Prostate gland (tissue), 2 donors: Measurements from ENCODE around the gene TIE1. TPM values are rescaled to one million over a fixed set of nuclear protein-coding genes. Genes with fewer than 3 reads are reported as not detected.

Experiments used
- DNase-seq: peaks from one replicate; pipeline ENCODE4 v3.0.0-alpha.2; 2019; ENCODE audit warnings: low spot score
- H3K27ac ChIP-seq, 2 donors: fragments of 200-600 bp; sonication (generic); 2 replicates each; pipeline ENCODE4 v1.5.1; 2017 to 2019
- H3K27me3 ChIP-seq: fragments of 200-600 bp; sonication (generic); replicated peaks from 2 replicates; pipeline ENCODE4 v1.5.1; 2019; ENCODE audit not compliant: insufficient read depth
- H3K36me3 ChIP-seq, 2 donors: fragments of 200-600 bp; sonication (generic); 1 replicate in 1 of 2; 2 replicates in 1 of 2; pipeline versions ENCODE4 v1.5.1 to v1.8.1; 2017 to 2019
- H3K4me1 ChIP-seq: fragments of 200-600 bp; sonication (generic); replicated peaks from 2 replicates; pipeline ENCODE4 v1.5.1; 2019
- H3K4me3 ChIP-seq, 2 donors: fragments of 200-600 bp; sonication (generic); 2 replicates each; pipeline ENCODE4 v1.5.1; 2017 to 2019
- H3K9me3 ChIP-seq: fragments of 200-600 bp; sonication (generic); 2 replicates; pipeline ENCODE4 v1.5.1; 2017
- CTCF ChIP-seq, 4 experiments: fragments of 200-600 bp in 2 of 4; fragments of 450-650 bp in 2 of 4; sonication (generic) in 2 of 4; IDR thresholded peaks; 1 replicate in 3 of 4; 2 replicates in 1 of 4; pipeline ENCODE4 v1.5.1; 2016 to 2019; ENCODE audit warnings: antibody characterized with exemption in 4 of 4, mild to moderate bottlenecking in 2 of 4, moderate library complexity in 2 of 4
- POLR2A ChIP-seq: fragments of 450-650 bp; IDR thresholded peaks from one replicate; pipeline ENCODE4 v1.6.1; 2016; ENCODE audit warnings: antibody characterized with exemption, mild to moderate bottlenecking
- POLR2AphosphoS5 ChIP-seq: sonication (generic); formaldehyde crosslinking; IDR thresholded peaks from one replicate; pipeline ENCODE4 v1.6.1; 2017; ENCODE audit warnings: antibody characterized with exemption
- WGBS: methylation state at CpG from one replicate; pipeline ENCODE4 v1.1.5; 2018; 5-methylcytosine and 5-hydroxymethylcytosine counted together
- intact Hi-C: fragments of 100-400 bp; cut with DNase I; formaldehyde crosslinking; loops from one replicate; pipeline ENCODE4 v1.14.2; 2022
- total RNA-seq, 2 donors: library from RNA; depleted of rRNA; stranded (reverse); fragments of >200 nt; gene quantifications; one replicate each; pipeline ENCODE4 v1.1.0, GENCODE V29; 2016

Gene TIE1
- total RNA-seq, 2 donors from 2014 or later: 18.7 to 21.7 TPM

- Histone ChIP-seq H3K27me3 (no peaks in the 10 kb centered on the region), H3K4me1 (no peaks in the 10 kb centered on the region), H3K9me3 (no peaks in the 10 kb centered on the region), H3K36me3 (no peaks in the 10 kb centered on the region), H3K27ac (no peak overlapping the region), H3K4me3 (no peak overlapping the region)
- TF ChIP-seq POLR2A: no peak
- TF ChIP-seq POLR2AphosphoS5: no peak
- no peak for DNase-seq
- intact Hi-C loops: no loop called here
- 72% methylated on average over 10 of the region's 10 CpGs for whole genome bisulfite sequencing
Measured at GRCh38 chr1:43255438-43256210, 45.2 kb upstream of the TIE1 start.

DNA sequence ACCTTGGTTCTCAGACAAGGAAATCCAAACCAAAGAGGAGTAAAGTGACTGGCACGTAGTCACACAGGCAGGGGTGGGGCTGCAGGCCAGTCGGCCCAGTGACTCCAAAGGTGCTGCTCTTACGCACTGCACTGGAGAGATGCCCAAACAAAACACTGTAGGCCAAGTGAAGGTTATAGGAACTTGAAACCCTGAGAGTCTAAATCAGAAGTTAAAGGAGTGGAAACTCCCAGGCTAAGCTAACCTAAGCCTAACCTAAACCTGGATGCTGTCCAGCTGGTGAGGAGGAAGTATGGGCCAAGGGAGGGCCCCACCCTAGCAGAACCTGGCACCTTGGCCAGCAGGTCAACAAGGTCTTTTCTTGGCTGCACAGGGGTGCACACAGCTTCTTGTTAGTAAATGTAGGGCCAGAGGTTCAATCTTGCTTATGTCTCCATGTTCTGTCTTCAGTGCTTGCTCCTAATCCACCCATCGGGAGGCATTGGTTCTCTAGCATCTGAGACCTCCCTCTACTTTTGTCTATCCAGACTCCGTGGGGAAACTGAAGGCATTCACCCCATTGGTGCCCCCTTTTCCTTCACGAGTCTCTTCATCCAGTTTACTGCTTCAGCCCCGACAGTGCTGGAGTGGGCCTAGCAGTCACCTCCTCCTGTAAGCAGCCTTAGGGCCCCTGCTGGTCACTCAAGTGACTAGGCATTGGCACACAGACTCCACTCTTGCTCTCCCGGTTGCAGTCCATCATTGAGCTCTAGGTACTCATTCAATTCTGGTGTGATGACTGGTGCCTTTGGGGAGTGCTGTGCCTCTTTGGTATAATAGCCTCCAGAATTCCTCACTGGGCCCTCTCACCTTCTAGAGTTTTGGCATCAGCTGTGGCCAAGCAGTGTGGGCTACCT lies 43.9 kb upstream of the TIE1 start:
- no peak for DNase-seq
- intact Hi-C loops: no loop called here
- Histone ChIP-seq H3K4me3 (no peak overlapping the region), H3K27me3 (no peaks in the 10 kb centered on the region), H3K9me3 (no peaks in the 10 kb centered on the region), H3K27ac (no peak overlapping the region), H3K36me3 (no peaks in the 10 kb centered on the region), H3K4me1 (no peaks in the 10 kb centered on the region)
- 68% methylated on average over 8 of the region's 8 CpGs for WGBS
- TF ChIP-seq CTCF (IDR thresholded peaks at IDR 0.05) (no peak), POLR2A (no peak), POLR2AphosphoS5 (no peak)

- intact Hi-C loops: no loop called here
- no peaks in the 10 kb centered on the region for H3K4me1 ChIP-seq
- H3K4me3 ChIP-seq: no peak overlapping the region
- no peaks in the 10 kb centered on the region for H3K27me3 ChIP-seq
- no peak overlapping the region for H3K27ac ChIP-seq
- no peaks in the 10 kb centered on the region for H3K36me3 ChIP-seq
- H3K9me3 ChIP-seq: no peaks in the 10 kb centered on the region
- TF ChIP-seq CTCF (IDR thresholded peaks at IDR 0.05): no peak
- no peak for TF ChIP-seq POLR2A
- no peak for TF ChIP-seq POLR2AphosphoS5
- DNase-seq: no peak
- WGBS: 77% methylated on average over 3 of the region's 3 CpGs
Measured at GRCh38 chr1:43258370-43258769, 42.4 kb upstream of the TIE1 start.

GRCh38 chr1:43265431-43265830 lies 35.4 kb upstream of the TIE1 start:
- peak overlapping the region in 1 of 2 donors; percentile 14 for H3K27ac ChIP-seq
- H3K36me3 ChIP-seq: no peaks in the 10 kb centered on the region
- no peaks in the 10 kb centered on the region for H3K9me3 ChIP-seq
- H3K4me1 ChIP-seq: no peaks in the 10 kb centered on the region
- H3K27me3 ChIP-seq: no peaks in the 10 kb centered on the region
- no peak overlapping the region for H3K4me3 ChIP-seq
- intact Hi-C loops: no loop called here
- WGBS: 54% methylated on average over 4 of the region's 4 CpGs
- DNase-seq: no peak
- TF ChIP-seq POLR2AphosphoS5: no peak
- TF ChIP-seq CTCF (IDR thresholded peaks at IDR 0.05): no peak
- no peak for TF ChIP-seq POLR2A

- DNase-seq: no peak
- no peaks in the 10 kb centered on the region for H3K27me3 ChIP-seq
- no peaks in the 10 kb centered on the region for H3K9me3 ChIP-seq
- no peaks in the 10 kb centered on the region for H3K4me1 ChIP-seq
- intact Hi-C loops: no loop called here
- H3K36me3 ChIP-seq: no peaks in the 10 kb centered on the region
- H3K27ac ChIP-seq: no peak overlapping the region
- H3K4me3 ChIP-seq: no peak overlapping the region
- 97% methylated on average over 1 of the region's 1 CpG for WGBS
- no peak for TF ChIP-seq POLR2A
- no peak for TF ChIP-seq POLR2AphosphoS5
- TF ChIP-seq CTCF (IDR thresholded peaks at IDR 0.05): no peak
Measured at GRCh38 chr1:43266881-43267280, 33.9 kb upstream of the TIE1 start.
